ENCODE results near the gene HDAC1. TPM values are rescaled to one million over a fixed set of nuclear protein-coding genes. Genes with fewer than 3 reads are reported as not detected.

HDAC1 gene
- total and polyA plus RNA-seq, 8 donors = 27.0 to 77.9 (median 31.3) TPM

GRCh38 chr1:32327204-32327603, 35.3 kb downstream of the HDAC1 start:
- H3K36me3 ChIP-seq = peaks cover 5 to 53% (median 15%) of the 10 kb centered on the region in 3 donors
- ATAC-seq (no peak), FAIRE-seq (no peak), DNase-seq (no peak)
- 93 to 94% methylated on average over 11 of the region's 11 CpGs for WGBS, 2 donors
- peaks cover 6 to 12% (median 6%) of the 10 kb centered on the region in 3 donors for H3K4me1 ChIP-seq
- H3K27me3 ChIP-seq = no peaks in the 10 kb centered on the region
- intact Hi-C loops (cut with DNase I) = no loop called here
- no peak overlapping the region for H3K4me3 ChIP-seq
- no peaks in the 10 kb centered on the region for H3K9me3 ChIP-seq
- H3K27ac ChIP-seq = no peak overlapping the region
- no peak for TF ChIP-seq CTCF (IDR thresholded peaks at IDR 0.05)

- no peak for DNase-seq
- H3K4me1 ChIP-seq = peaks cover 0 to 7% (median 0%) of the 10 kb centered on the region in 3 donors
- peaks cover 5 to 46% (median 15%) of the 10 kb centered on the region in 3 donors for H3K36me3 ChIP-seq
- no peaks in the 10 kb centered on the region for H3K27me3 ChIP-seq
- H3K9me3 ChIP-seq = no peaks in the 10 kb centered on the region
- WGBS, 2 donors = 90 to 93% methylated on average over 4 of the region's 4 CpGs
- no peak for FAIRE-seq
- TF ChIP-seq CTCF (IDR thresholded peaks at IDR 0.05) = no peak
- intact Hi-C loops (cut with DNase I) = no loop called here
- no peak for ATAC-seq
- H3K4me3 ChIP-seq = no peak overlapping the region
- no peak overlapping the region for H3K27ac ChIP-seq
Measured at GRCh38 chr1:32329931-32330466, 38.1 kb downstream of the HDAC1 start.

- FAIRE-seq (no peak), ATAC-seq (no peak), DNase-seq (peak in 1 of 6 donors; percentile 23)
- Histone ChIP-seq H3K27ac (no peak overlapping the region), H3K27me3 (no peaks in the 10 kb centered on the region), H3K9me3 (no peaks in the 10 kb centered on the region), H3K4me3 (no peak overlapping the region), H3K4me1 (peaks cover 0 to 8% (median 0%) of the 10 kb centered on the region in 3 donors), H3K36me3 (peaks cover 5 to 40% (median 15%) of the 10 kb centered on the region in 3 donors)
- no peak for TF ChIP-seq CTCF (IDR thresholded peaks at IDR 0.05)
- WGBS, 2 donors = 95 to 96% methylated on average over 12 of the region's 12 CpGs
- intact Hi-C loops (cut with DNase I) = no loop called here
Measured at GRCh38 chr1:32330558-32331151, 38.8 kb downstream of the HDAC1 start.

GRCh38 chr1:32331549-32331948, 39.7 kb downstream of the HDAC1 start:
- 89 to 90% methylated on average over 12 of the region's 12 CpGs for WGBS, 2 donors
- Histone ChIP-seq H3K36me3 (peaks cover 5 to 38% (median 15%) of the 10 kb centered on the region in 3 donors), H3K27ac (no peak overlapping the region), H3K27me3 (no peaks in the 10 kb centered on the region), H3K4me3 (no peak overlapping the region), H3K4me1 (peaks cover 0 to 8% (median 4%) of the 10 kb centered on the region in 3 donors), H3K9me3 (no peaks in the 10 kb centered on the region)
- TF ChIP-seq CTCF (IDR thresholded peaks at IDR 0.05) = no peak
- ATAC-seq (no peak), DNase-seq (peak in 1 of 6 donors; percentile 25), FAIRE-seq (no peak)
- intact Hi-C loops (cut with DNase I) = no loop called here

Measured in pancreas (tissue), 10 donors.